Muscle of back (tissue), 11 donors: Measurements from ENCODE around the gene JARID2. TPM values are rescaled to one million over a fixed set of nuclear protein-coding genes. Genes with fewer than 3 reads are reported as not detected.

Source experiments
- DNase-seq, 3 donors: peaks; one replicate each; pipeline versions ENCODE4 v3.0.0 to v3.0.0-alpha.2; 2013
- polyA plus RNA-seq, 10 donors: library from polyadenylated mRNA; unstranded; fragments of 120-200 nt; gene quantifications; one replicate each; pipeline ENCODE4 v1.2.1, GENCODE V29; 2013; ENCODE audit not compliant: insufficient read length in 10 of 10

Gene JARID2
- polyA plus RNA-seq, 10 donors, result 11.6 to 15.4 (median 14.2) TPM

- peak; percentile 45 to 73 (median 47) for DNase-seq
Measured at GRCh38 chr6:15462717-15463525, 217.1 kb downstream of the JARID2 start.

- DNase-seq, result no peak
Measured at GRCh38 chr6:15464211-15464725, 218.4 kb downstream of the JARID2 start.

GRCh38 chr6:15465212-15465611 lies 219.3 kb downstream of the JARID2 start:
- DNase-seq, result no peak

GRCh38 chr6:15470746-15471145 lies 224.9 kb downstream of the JARID2 start:
- no peak for DNase-seq

GRCh38 chr6:15472621-15473020 lies 226.8 kb downstream of the JARID2 start:
- DNase-seq, result no peak

- DNase-seq, result no peak
Measured at GRCh38 chr6:15473174-15473573, 227.3 kb downstream of the JARID2 start.

GRCh38 chr6:15473741-15474161 lies 227.9 kb downstream of the JARID2 start:
- DNase-seq, result peak in 1 of 3 donors; percentile 39

- no peak for DNase-seq
Measured at GRCh38 chr6:15474196-15474595, 228.3 kb downstream of the JARID2 start.

- no peak for DNase-seq
Measured at GRCh38 chr6:15475261-15475660, 229.4 kb downstream of the JARID2 start.

- DNase-seq, result no peak
Measured at GRCh38 chr6:15475872-15476271, 230.0 kb downstream of the JARID2 start.

GRCh38 chr6:15476631-15477380 lies 230.9 kb downstream of the JARID2 start:
- DNase-seq, result no peak

- DNase-seq, result no peak
Measured at GRCh38 chr6:15477746-15478145, 231.9 kb downstream of the JARID2 start.

- no peak for DNase-seq
Measured at GRCh38 chr6:15479761-15480160, 233.9 kb downstream of the JARID2 start.

GRCh38 chr6:15480525-15480924 lies 234.7 kb downstream of the JARID2 start:
- DNase-seq, result no peak

GRCh38 chr6:15481390-15482291 lies 235.8 kb downstream of the JARID2 start:
- peak in 2 of 3 donors; percentile 29 to 60 for DNase-seq

GRCh38 chr6:15483060-15483459 lies 237.2 kb downstream of the JARID2 start:
- DNase-seq, result no peak

GRCh38 chr6:15484140-15484539 lies 238.3 kb downstream of the JARID2 start:
- DNase-seq, result no peak

- no peak for DNase-seq
Measured at GRCh38 chr6:15484821-15485220, 239.0 kb downstream of the JARID2 start.

- DNase-seq, result no peak
Measured at GRCh38 chr6:15485936-15486335, 240.1 kb downstream of the JARID2 start.

GRCh38 chr6:15487262-15487661 lies 241.4 kb downstream of the JARID2 start:
- no peak for DNase-seq

- DNase-seq, result no peak
Measured at GRCh38 chr6:15489261-15489962, 243.5 kb downstream of the JARID2 start.
